M059J (cell line): ENCODE results near the gene CRYM. TPM values are rescaled to one million over a fixed set of nuclear protein-coding genes. Genes with fewer than 3 reads are reported as not detected.

Source experiments
- DNase-seq: peaks from one replicate; pipeline ENCODE4 v3.0.0-alpha.2; 2012; ENCODE audit warnings: low read depth
- total RNA-seq: library from RNA; depleted of rRNA; stranded (reverse); fragments of >200 nt; shearing (Covaris generic); gene quantifications from 2 replicates; pipeline ENCODE4 v1.2.3, GENCODE V29; 2014

The CRYM gene
- total RNA-seq, 1 experiment from 2014 or later, result not detected

GRCh38 chr16:21244518-21245215 is 33.4 kb downstream of the CRYM start:
- DNase-seq, result no peak

- DNase-seq, result no peak
Measured at GRCh38 chr16:21242756-21243155, 35.3 kb downstream of the CRYM start.

GRCh38 chr16:21239646-21240045 is 38.4 kb downstream of the CRYM start:
- no peak for DNase-seq

GRCh38 chr16:21236831-21237230 is 41.3 kb downstream of the CRYM start:
- no peak for DNase-seq

- no peak for DNase-seq
Measured at GRCh38 chr16:21235199-21235585, 42.9 kb downstream of the CRYM start.

- DNase-seq, result no peak
Measured at GRCh38 chr16:21233521-21234150, 44.5 kb downstream of the CRYM start, which contains the start of gene ANKS4B. Gene ANKS4B (plus strand): TSS chr16:21233699. CDS start chr16:21233738, 39 bp downstream.

GRCh38 chr16:21233045-21233520 is 45.0 kb downstream of the CRYM start:
- no peak for DNase-seq

GRCh38 chr16:21228361-21228872 is 49.7 kb downstream of the CRYM start:
- no peak for DNase-seq

GRCh38 chr16:21227866-21228265 is 50.2 kb downstream of the CRYM start:
- no peak for DNase-seq

GRCh38 chr16:21226749-21227148 is 51.3 kb downstream of the CRYM start:
- DNase-seq, result no peak

GRCh38 chr16:21224800-21225199 is 53.3 kb downstream of the CRYM start:
- no peak for DNase-seq

GRCh38 chr16:21223787-21224186 is 54.3 kb downstream of the CRYM start:
- DNase-seq, result no peak

- peak; percentile 36 for DNase-seq
Measured at GRCh38 chr16:21222495-21223337, 55.4 kb downstream of the CRYM start.

- DNase-seq, result no peak
Measured at GRCh38 chr16:21219551-21219950, 58.5 kb downstream of the CRYM start.

GRCh38 chr16:21218153-21218552 is 59.9 kb downstream of the CRYM start:
- DNase-seq, result no peak

GRCh38 chr16:21217121-21217520 is 61.0 kb downstream of the CRYM start:
- DNase-seq, result no peak

GRCh38 chr16:21214086-21214485 is 64.0 kb downstream of the CRYM start:
- no peak for DNase-seq

- DNase-seq, result no peak
Measured at GRCh38 chr16:21211486-21211885, 66.6 kb downstream of the CRYM start, which contains the start of gene ZP2. Gene ZP2 (minus strand): TSS chr16:21211574. CDS start chr16:21211547, 27 bp downstream.
